Measurements from ENCODE around the gene UBASH3B.

UBASH3B gene

DNA sequence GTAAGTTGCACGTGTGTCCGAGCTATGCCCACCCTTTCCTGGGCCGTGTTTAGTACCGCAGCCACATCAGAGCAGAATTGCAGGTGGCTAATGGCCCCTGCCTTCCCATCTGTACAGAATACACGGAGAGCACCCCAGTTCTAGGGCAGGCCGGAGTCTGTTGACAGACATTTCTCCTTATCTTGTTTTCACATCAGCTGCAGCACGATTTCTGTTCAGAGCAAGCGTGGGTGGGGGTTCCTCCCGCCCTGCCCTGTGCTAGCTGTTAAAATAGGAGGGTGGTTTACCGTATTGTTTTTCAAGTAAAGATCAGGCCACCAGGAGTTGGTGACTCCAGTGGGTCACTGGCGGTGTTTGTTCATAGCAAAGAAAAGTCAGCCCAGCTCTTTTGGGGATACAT is 41.1 kb downstream of the UBASH3B start:
- TF ChIP-seq EP300 (IDR thresholded peaks at IDR 0.05; ENCODE audit: borderline replicate concordance) (no peak), RAD21 (IDR thresholded peaks at IDR 0.05; ENCODE audit: low read depth) (no peak), TCF12 (IDR thresholded peaks at IDR 0.05; ENCODE audit: low read depth) (no peak), FOXM1 (IDR thresholded peaks at IDR 0.05; ENCODE audit: borderline replicate concordance, low read depth) (no peak), TAF1 (IDR thresholded peaks at IDR 0.05; ENCODE audit: low read depth) (no peak), YY1 (IDR thresholded peaks at IDR 0.05; ENCODE audit: low read depth) (no peak), CEBPB (IDR thresholded peaks at IDR 0.05) (no peak), CREB1 (IDR thresholded peaks at IDR 0.05; ENCODE audit: low read depth) (no peak), NFIC (IDR thresholded peaks at IDR 0.05) (no peak), EGR1 (IDR thresholded peaks at IDR 0.05) (no peak), TEAD4 (IDR thresholded peaks at IDR 0.05) (no peak), ZBTB7A (IDR thresholded peaks at IDR 0.05; ENCODE audit: low read depth) (no peak)
- TF ChIP-seq, protein P1, sequence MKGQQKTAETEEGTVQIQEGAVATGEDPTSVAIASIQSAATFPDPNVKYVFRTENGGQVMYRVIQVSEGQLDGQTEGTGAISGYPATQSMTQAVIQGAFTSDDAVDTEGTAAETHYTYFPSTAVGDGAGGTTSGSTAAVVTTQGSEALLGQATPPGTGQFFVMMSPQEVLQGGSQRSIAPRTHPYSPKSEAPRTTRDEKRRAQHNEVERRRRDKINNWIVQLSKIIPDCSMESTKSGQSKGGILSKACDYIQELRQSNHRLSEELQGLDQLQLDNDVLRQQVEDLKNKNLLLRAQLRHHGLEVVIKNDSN (IDR thresholded peaks at IDR 0.05), result no peak
- TF ChIP-seq, protein P2, sequence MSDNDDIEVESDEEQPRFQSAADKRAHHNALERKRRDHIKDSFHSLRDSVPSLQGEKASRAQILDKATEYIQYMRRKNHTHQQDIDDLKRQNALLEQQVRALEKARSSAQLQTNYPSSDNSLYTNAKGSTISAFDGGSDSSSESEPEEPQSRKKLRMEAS (IDR thresholded peaks at IDR 0.05), result no peak
- TF ChIP-seq, protein P3, sequence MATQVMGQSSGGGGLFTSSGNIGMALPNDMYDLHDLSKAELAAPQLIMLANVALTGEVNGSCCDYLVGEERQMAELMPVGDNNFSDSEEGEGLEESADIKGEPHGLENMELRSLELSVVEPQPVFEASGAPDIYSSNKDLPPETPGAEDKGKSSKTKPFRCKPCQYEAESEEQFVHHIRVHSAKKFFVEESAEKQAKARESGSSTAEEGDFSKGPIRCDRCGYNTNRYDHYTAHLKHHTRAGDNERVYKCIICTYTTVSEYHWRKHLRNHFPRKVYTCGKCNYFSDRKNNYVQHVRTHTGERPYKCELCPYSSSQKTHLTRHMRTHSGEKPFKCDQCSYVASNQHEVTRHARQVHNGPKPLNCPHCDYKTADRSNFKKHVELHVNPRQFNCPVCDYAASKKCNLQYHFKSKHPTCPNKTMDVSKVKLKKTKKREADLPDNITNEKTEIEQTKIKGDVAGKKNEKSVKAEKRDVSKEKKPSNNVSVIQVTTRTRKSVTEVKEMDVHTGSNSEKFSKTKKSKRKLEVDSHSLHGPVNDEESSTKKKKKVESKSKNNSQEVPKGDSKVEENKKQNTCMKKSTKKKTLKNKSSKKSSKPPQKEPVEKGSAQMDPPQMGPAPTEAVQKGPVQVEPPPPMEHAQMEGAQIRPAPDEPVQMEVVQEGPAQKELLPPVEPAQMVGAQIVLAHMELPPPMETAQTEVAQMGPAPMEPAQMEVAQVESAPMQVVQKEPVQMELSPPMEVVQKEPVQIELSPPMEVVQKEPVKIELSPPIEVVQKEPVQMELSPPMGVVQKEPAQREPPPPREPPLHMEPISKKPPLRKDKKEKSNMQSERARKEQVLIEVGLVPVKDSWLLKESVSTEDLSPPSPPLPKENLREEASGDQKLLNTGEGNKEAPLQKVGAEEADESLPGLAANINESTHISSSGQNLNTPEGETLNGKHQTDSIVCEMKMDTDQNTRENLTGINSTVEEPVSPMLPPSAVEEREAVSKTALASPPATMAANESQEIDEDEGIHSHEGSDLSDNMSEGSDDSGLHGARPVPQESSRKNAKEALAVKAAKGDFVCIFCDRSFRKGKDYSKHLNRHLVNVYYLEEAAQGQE (IDR thresholded peaks at IDR 0.05; ENCODE audit: low read depth), result no peak

DNA sequence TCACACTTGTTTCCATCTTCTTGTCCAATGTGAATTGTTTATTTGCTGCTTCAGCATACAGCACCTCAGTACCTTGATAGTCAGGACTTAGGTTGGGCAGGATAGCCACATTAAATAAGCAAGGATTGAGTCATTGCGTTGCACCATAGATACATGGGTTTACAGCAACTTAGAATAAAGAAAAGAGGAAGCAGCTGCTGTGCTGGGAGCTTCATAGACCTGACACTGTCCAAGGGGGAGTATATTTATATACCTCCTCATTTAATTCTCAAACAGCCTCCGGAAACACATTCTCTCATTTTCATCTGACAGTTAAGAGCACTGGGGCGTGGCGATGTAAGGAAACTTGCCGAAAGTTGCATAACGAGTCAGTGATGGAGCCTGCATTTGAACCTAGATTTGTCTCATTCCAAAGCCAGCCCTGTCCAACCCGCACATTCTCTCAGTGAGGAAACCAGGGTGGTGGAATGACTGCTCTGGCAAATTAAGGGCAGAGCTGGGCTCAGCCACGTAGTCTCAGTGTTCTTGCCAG is 42.2 kb downstream of the UBASH3B start:
- TF ChIP-seq TAF1 (IDR thresholded peaks at IDR 0.05; ENCODE audit: low read depth), result no peak
- TF ChIP-seq EGR1 (IDR thresholded peaks at IDR 0.05), result no peak
- no peak for TF ChIP-seq TCF12 (IDR thresholded peaks at IDR 0.05; ENCODE audit: low read depth)
- no peak for TF ChIP-seq ZBTB7A (IDR thresholded peaks at IDR 0.05; ENCODE audit: low read depth)
- no peak for TF ChIP-seq TEAD4 (IDR thresholded peaks at IDR 0.05)
- TF ChIP-seq, protein P2 (IDR thresholded peaks at IDR 0.05), result no peak
- TF ChIP-seq CREB1 (IDR thresholded peaks at IDR 0.05; ENCODE audit: low read depth), result no peak
- TF ChIP-seq, protein P3 (IDR thresholded peaks at IDR 0.05; ENCODE audit: low read depth), result no peak
- TF ChIP-seq RAD21 (IDR thresholded peaks at IDR 0.05; ENCODE audit: low read depth), result no peak
- TF ChIP-seq EP300 (IDR thresholded peaks at IDR 0.05; ENCODE audit: borderline replicate concordance), result no peak
- TF ChIP-seq YY1 (IDR thresholded peaks at IDR 0.05; ENCODE audit: low read depth), result no peak
- TF ChIP-seq FOXM1 (IDR thresholded peaks at IDR 0.05; ENCODE audit: borderline replicate concordance, low read depth), result no peak

DNA sequence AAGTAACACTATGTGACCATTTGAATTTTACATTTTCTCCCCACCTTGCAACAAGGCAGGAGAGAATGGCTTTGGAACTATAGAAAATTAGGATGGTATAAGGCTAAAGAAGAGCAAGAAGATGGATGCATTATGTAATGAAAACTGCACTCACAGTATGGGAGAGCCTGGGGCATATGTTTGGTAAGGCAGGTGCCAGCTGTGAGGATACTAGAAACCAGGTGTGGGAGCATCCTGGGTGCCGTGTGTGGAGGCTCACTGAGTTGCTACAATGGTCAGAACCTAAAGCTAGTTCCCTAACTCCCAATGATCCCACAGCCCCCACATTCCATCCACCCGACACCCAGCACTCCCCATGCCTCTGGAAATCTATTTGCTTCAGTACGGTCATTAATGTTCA is 42.9 kb downstream of the UBASH3B start:
- no peak for TF ChIP-seq FOXM1 (IDR thresholded peaks at IDR 0.05; ENCODE audit: borderline replicate concordance, low read depth)

DNA sequence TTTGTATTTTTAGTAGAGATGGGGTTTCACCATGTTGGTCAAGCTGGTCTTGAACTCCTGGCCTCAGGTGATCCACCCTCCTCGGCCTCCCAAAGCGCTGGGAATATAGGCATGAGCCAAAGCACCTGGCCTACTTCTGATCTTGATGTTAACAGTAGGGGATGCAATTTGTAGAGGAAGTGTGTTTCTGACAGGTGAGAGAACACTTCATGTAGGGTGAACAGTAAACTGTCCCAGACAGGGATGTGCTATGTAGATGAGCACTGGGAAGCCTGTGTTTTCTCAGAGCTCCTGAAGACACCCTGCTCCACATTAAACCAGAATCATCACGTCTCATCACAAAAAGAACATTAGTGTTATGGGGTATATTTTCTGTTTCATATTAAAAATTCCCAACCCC is 45.1 kb downstream of the UBASH3B start:
- no peak for TF ChIP-seq RAD21 (IDR thresholded peaks at IDR 0.05; ENCODE audit: low read depth)
- no peak for TF ChIP-seq EGR1 (IDR thresholded peaks at IDR 0.05)
- TF ChIP-seq EP300 (IDR thresholded peaks at IDR 0.05; ENCODE audit: borderline replicate concordance), result no peak
- TF ChIP-seq, protein P1 (IDR thresholded peaks at IDR 0.05), result no peak
- no peak for TF ChIP-seq NFIC (IDR thresholded peaks at IDR 0.05)
- no peak for TF ChIP-seq CEBPB (IDR thresholded peaks at IDR 0.05)
- TF ChIP-seq, protein P2 (IDR thresholded peaks at IDR 0.05), result no peak
- no peak for TF ChIP-seq TEAD4 (IDR thresholded peaks at IDR 0.05)
- TF ChIP-seq, protein P3 (IDR thresholded peaks at IDR 0.05; ENCODE audit: low read depth), result no peak
- TF ChIP-seq TCF12 (IDR thresholded peaks at IDR 0.05; ENCODE audit: low read depth), result no peak
- no peak for TF ChIP-seq TAF1 (IDR thresholded peaks at IDR 0.05; ENCODE audit: low read depth)
- no peak for TF ChIP-seq FOXM1 (IDR thresholded peaks at IDR 0.05; ENCODE audit: borderline replicate concordance, low read depth)
- TF ChIP-seq CREB1 (IDR thresholded peaks at IDR 0.05; ENCODE audit: low read depth), result no peak
- TF ChIP-seq ZBTB7A (IDR thresholded peaks at IDR 0.05; ENCODE audit: low read depth), result no peak
- no peak for TF ChIP-seq YY1 (IDR thresholded peaks at IDR 0.05; ENCODE audit: low read depth)
